Measurements from ENCODE around the gene MAP4K3. TPM values are rescaled to one million over a fixed set of nuclear protein-coding genes. Genes with fewer than 3 reads are reported as not detected.

Gene MAP4K3
- polyA plus RNA-seq, 1 experiment: 45.5 TPM

GRCh38 chr2:39383146-39383545 is 53.9 kb downstream of the MAP4K3 start:
- Histone ChIP-seq H3K4me3 (ENCODE audit: low read depth, low read length) (no peak overlapping the region), H3K27me3 (ENCODE audit: control insufficient read depth, insufficient read depth, low read length) (no peaks in the 10 kb centered on the region), H3K36me3 (ENCODE audit: control insufficient read depth, insufficient read depth, low read length) (no peaks in the 10 kb centered on the region)
- ChIA-PET CTCF (no interaction called here), POLR2A (no interaction called here)
- DNase-seq (ENCODE audit: low read depth): no peak
- no peak for TF ChIP-seq CTCF (IDR thresholded peaks at IDR 0.05; ENCODE audit: insufficient read depth, low read depth, low read length)

- POLR2A ChIA-PET: no interaction called here
- no peak for DNase-seq (ENCODE audit: low read depth)
- no peaks in the 10 kb centered on the region for H3K27me3 ChIP-seq (ENCODE audit: control insufficient read depth, insufficient read depth, low read length)
- no peaks in the 10 kb centered on the region for H3K36me3 ChIP-seq (ENCODE audit: control insufficient read depth, insufficient read depth, low read length)
- CTCF ChIA-PET: interaction anchor here (0.6 to 0.9 kb wide), 3 partner anchors 10 to 184 kb away, joined by 3 read pairs; no protein-coding TSS in a partner anchor
- TF ChIP-seq CTCF (IDR thresholded peaks at IDR 0.05; ENCODE audit: insufficient read depth, low read depth, low read length): no peak
- H3K4me3 ChIP-seq (ENCODE audit: low read depth, low read length): no peak overlapping the region
Observed at GRCh38 chr2:39381653-39382052, 55.4 kb downstream of the MAP4K3 start.

GRCh38 chr2:39380525-39381150 is 56.4 kb downstream of the MAP4K3 start:
- Histone ChIP-seq H3K27me3 (ENCODE audit: control insufficient read depth, insufficient read depth, low read length) (no peaks in the 10 kb centered on the region), H3K36me3 (ENCODE audit: control insufficient read depth, insufficient read depth, low read length) (no peaks in the 10 kb centered on the region), H3K4me3 (ENCODE audit: low read depth, low read length) (no peak overlapping the region)
- DNase-seq (ENCODE audit: low read depth): no peak
- no peak for TF ChIP-seq CTCF (IDR thresholded peaks at IDR 0.05; ENCODE audit: insufficient read depth, low read depth, low read length)
- ChIA-PET CTCF (interaction anchor here (0.7 to 2.2 kb wide), 21 partner anchors 8 to 350 kb away, joined by 3 to 19 read pairs (median 4); no protein-coding TSS in a partner anchor), POLR2A (no interaction called here)

- POLR2A ChIA-PET: no interaction called here
Observed at GRCh38 chr2:39379643-39380524, 57.2 kb downstream of the MAP4K3 start.

More at GRCh38 chr2:39379643-39380524, 57.2 kb downstream of the MAP4K3 start:
- no peaks in the 10 kb centered on the region for H3K36me3 ChIP-seq (ENCODE audit: control insufficient read depth, insufficient read depth, low read length)
- peak; percentile 19 for DNase-seq (ENCODE audit: low read depth)
- no peaks in the 10 kb centered on the region for H3K27me3 ChIP-seq (ENCODE audit: control insufficient read depth, insufficient read depth, low read length)
- H3K4me3 ChIP-seq (ENCODE audit: low read depth, low read length): no peak overlapping the region
- TF ChIP-seq CTCF (IDR thresholded peaks at IDR 0.05; ENCODE audit: insufficient read depth, low read depth, low read length): peak; percentile 52; the same call in 1 of the 2 replicates
- CTCF ChIA-PET: interaction anchor here (0.6 to 2.2 kb wide), 23 partner anchors 9 to 350 kb away, joined by 3 to 19 read pairs (median 4); no protein-coding TSS in a partner anchor
